Liver (tissue), 3 donors: ENCODE results near the gene CFDP1.

Experiments
- SP1 ChIP-seq: IDR thresholded peaks from 2 replicates; pipeline ENCODE4 v1.6.1; 2018; ENCODE audit warnings: antibody characterized with exemption, mild to moderate bottlenecking
- YY1 ChIP-seq: IDR thresholded peaks from 2 replicates; pipeline ENCODE4 v1.6.1; 2016; ENCODE audit warnings: antibody characterized with exemption, mild to moderate bottlenecking
- TF ChIP-seq, protein P1 (sequence below): fragments of 150-350 bp; IDR thresholded peaks from 2 replicates; pipeline ENCODE4 v1.5.1; 2017; ENCODE audit warnings: improper control_type of control experiment, low read depth, low read length; ENCODE audit not compliant: missing input control
- TF ChIP-seq, protein P2 (sequence below): IDR thresholded peaks from 2 replicates; pipeline ENCODE4 v1.6.1; 2016; ENCODE audit warnings: antibody characterized with exemption, mild to moderate bottlenecking
- donor health status: healthy.
- donor health status: healthy.

DNA sequence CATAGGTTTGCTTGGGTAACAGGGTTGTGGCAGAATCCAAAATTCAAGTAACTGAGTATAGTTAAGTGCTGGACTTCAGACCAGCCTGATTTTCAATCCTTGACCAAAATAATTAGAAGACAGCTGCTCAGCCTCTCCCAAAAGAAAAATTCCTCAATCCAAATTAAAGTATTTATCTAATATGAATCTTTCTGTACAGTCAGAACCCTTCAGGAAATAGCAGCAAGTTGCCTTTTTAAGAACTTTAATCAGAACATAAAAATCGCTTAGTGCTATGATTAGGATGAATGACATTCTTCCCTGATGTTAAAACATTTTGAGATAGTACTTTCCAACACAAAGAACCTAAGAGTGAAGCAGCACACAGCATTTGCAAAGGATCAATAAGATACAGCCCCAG, 50.2 kb downstream of the CFDP1 start:
- TF ChIP-seq, protein P1, sequence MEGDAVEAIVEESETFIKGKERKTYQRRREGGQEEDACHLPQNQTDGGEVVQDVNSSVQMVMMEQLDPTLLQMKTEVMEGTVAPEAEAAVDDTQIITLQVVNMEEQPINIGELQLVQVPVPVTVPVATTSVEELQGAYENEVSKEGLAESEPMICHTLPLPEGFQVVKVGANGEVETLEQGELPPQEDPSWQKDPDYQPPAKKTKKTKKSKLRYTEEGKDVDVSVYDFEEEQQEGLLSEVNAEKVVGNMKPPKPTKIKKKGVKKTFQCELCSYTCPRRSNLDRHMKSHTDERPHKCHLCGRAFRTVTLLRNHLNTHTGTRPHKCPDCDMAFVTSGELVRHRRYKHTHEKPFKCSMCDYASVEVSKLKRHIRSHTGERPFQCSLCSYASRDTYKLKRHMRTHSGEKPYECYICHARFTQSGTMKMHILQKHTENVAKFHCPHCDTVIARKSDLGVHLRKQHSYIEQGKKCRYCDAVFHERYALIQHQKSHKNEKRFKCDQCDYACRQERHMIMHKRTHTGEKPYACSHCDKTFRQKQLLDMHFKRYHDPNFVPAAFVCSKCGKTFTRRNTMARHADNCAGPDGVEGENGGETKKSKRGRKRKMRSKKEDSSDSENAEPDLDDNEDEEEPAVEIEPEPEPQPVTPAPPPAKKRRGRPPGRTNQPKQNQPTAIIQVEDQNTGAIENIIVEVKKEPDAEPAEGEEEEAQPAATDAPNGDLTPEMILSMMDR, result no peak
- no peak for TF ChIP-seq YY1
- no peak for TF ChIP-seq SP1
- TF ChIP-seq, protein P2, sequence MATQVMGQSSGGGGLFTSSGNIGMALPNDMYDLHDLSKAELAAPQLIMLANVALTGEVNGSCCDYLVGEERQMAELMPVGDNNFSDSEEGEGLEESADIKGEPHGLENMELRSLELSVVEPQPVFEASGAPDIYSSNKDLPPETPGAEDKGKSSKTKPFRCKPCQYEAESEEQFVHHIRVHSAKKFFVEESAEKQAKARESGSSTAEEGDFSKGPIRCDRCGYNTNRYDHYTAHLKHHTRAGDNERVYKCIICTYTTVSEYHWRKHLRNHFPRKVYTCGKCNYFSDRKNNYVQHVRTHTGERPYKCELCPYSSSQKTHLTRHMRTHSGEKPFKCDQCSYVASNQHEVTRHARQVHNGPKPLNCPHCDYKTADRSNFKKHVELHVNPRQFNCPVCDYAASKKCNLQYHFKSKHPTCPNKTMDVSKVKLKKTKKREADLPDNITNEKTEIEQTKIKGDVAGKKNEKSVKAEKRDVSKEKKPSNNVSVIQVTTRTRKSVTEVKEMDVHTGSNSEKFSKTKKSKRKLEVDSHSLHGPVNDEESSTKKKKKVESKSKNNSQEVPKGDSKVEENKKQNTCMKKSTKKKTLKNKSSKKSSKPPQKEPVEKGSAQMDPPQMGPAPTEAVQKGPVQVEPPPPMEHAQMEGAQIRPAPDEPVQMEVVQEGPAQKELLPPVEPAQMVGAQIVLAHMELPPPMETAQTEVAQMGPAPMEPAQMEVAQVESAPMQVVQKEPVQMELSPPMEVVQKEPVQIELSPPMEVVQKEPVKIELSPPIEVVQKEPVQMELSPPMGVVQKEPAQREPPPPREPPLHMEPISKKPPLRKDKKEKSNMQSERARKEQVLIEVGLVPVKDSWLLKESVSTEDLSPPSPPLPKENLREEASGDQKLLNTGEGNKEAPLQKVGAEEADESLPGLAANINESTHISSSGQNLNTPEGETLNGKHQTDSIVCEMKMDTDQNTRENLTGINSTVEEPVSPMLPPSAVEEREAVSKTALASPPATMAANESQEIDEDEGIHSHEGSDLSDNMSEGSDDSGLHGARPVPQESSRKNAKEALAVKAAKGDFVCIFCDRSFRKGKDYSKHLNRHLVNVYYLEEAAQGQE, result no peak
